MM.1S (cell line): ENCODE results near the gene BICDL2.
"Not testable (repeated sequence)": the region's sequence is repeated elsewhere in the genome, so short reads cannot be mapped to it uniquely, and the experiment has no call there.

Source experiments
- DNase-seq: peaks from one replicate; pipeline ENCODE4 v3.0.0-alpha.2; 2015
- H2AFZ ChIP-seq: fragments of 300-600 bp; sonication (generic); 2 replicates; pipeline ENCODE4 v1.6.0; 2016; ENCODE audit warnings: antibody characterized with exemption, low read length
- H3F3A ChIP-seq: fragments of 300-600 bp; sonication (generic); 2 replicates; pipeline ENCODE4 v1.6.1; 2016; ENCODE audit warnings: mild to moderate bottlenecking, antibody characterized with exemption, low read length, moderate library complexity, mixed read lengths; ENCODE audit not compliant: insufficient read depth
- H3K27ac ChIP-seq: fragments of 300-600 bp; sonication (generic); 2 replicates; pipeline ENCODE4 v1.5.1; 2016; ENCODE audit warnings: mild to moderate bottlenecking, low read length
- H3K27me3 ChIP-seq: fragments of 300-600 bp; sonication (generic); replicated peaks from 2 replicates; pipeline ENCODE4 v1.6.0; 2016; ENCODE audit warnings: low read length; ENCODE audit not compliant: insufficient read depth
- H3K36me3 ChIP-seq: fragments of 300-600 bp; sonication (generic); replicated peaks from 2 replicates; pipeline ENCODE4 v1.6.1; 2016; ENCODE audit warnings: mild to moderate bottlenecking, low read length, mixed read lengths; ENCODE audit not compliant: insufficient read depth
- H3K4me1 ChIP-seq: fragments of 300-600 bp; sonication (generic); 2 replicates; pipeline ENCODE4 v1.6.1; 2016; ENCODE audit warnings: low read length, mixed read lengths
- H3K4me2 ChIP-seq: fragments of 300-600 bp; sonication (generic); 2 replicates; pipeline ENCODE4 v1.6.0; 2016; ENCODE audit warnings: low read depth, low read length
- H3K4me3 ChIP-seq: fragments of 300-600 bp; sonication (generic); 2 replicates; pipeline ENCODE4 v1.5.1; 2016; ENCODE audit warnings: low read length, mixed read lengths
- H3K79me2 ChIP-seq: fragments of 300-600 bp; sonication (generic); 2 replicates; pipeline ENCODE4 v1.6.1; 2016; ENCODE audit warnings: mixed run types, low read length, mixed read lengths
- H3K9ac ChIP-seq: fragments of 300-600 bp; sonication (generic); 2 replicates; pipeline ENCODE4 v1.6.1; 2016; ENCODE audit warnings: low read length, mixed read lengths
- H3K9me2 ChIP-seq: fragments of 300-600 bp; sonication (generic); replicated peaks from 2 replicates; pipeline ENCODE4 v1.6.1; 2016; ENCODE audit warnings: mild to moderate bottlenecking, low read length, mixed read lengths; ENCODE audit not compliant: insufficient read depth
- H3K9me3 ChIP-seq: fragments of 300-600 bp; sonication (generic); replicated peaks from 2 replicates; pipeline ENCODE4 v1.6.1; 2016; ENCODE audit warnings: mild to moderate bottlenecking, low read length, mixed read lengths; ENCODE audit not compliant: insufficient read depth
- H4K20me1 ChIP-seq: fragments of 300-600 bp; sonication (generic); 2 replicates; pipeline ENCODE4 v1.6.1; 2016; ENCODE audit warnings: mild to moderate bottlenecking, low read length, moderate library complexity, mixed read lengths; ENCODE audit not compliant: insufficient read depth
- EZH2 ChIP-seq: fragments of 300-600 bp; sonication (generic); optimal IDR thresholded peaks from 2 replicates; pipeline ENCODE3; 2017; ENCODE audit warnings: low read depth, mild to moderate bottlenecking, antibody characterized with exemption, low read length, mixed read lengths
- EZH2phosphoT487 ChIP-seq: fragments of 300-600 bp; sonication (generic); IDR thresholded peaks from 2 replicates; pipeline ENCODE4 v1.6.1; 2018; ENCODE audit warnings: antibody characterized with exemption, low read length
- TF ChIP-seq, protein P1 (sequence below): fragments of 300-600 bp; sonication (generic); IDR thresholded peaks from 2 replicates; pipeline ENCODE4 v1.5.1; 2016; ENCODE audit warnings: antibody characterized with exemption, low read length, mixed read lengths

Gene BICDL2

DNA sequence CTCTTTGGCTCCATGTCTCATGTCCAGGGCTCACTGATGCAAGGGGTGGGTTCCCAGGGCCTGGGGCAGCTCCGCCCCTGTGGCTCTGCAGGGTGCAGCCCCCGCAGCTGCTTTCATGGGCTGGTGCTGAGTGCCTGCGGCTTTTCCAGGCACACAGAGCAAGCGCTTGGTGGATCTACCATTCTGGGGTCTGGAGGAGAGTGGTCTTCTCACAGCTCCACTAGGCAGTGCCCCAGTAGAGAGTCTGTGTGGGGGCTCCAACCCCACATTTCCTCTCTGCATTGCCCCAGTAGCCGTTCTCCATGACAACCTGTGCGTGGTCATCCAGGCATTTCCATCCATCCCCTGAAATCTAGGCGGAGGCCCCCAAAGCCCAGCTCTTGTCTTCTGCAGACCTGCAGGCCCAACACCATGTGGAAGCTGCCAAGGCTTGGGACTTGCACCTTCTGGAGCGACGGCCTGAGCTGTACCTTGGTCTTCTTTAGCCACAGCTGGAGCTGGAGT, 33.9 kb upstream of the BICDL2 start:
- no peaks in the 10 kb centered on the region for H3F3A ChIP-seq
- H3K9me3 ChIP-seq = no peaks in the 10 kb centered on the region
- no peaks in the 10 kb centered on the region for H3K36me3 ChIP-seq
- no peaks in the 10 kb centered on the region for H3K79me2 ChIP-seq
- H2AFZ ChIP-seq = no peak overlapping the region
- no peaks in the 10 kb centered on the region for H4K20me1 ChIP-seq
- peaks cover 11% of the 10 kb centered on the region for H3K27me3 ChIP-seq
- no peak for TF ChIP-seq EZH2phosphoT487
- no peak for TF ChIP-seq EZH2
- TF ChIP-seq, protein P1, sequence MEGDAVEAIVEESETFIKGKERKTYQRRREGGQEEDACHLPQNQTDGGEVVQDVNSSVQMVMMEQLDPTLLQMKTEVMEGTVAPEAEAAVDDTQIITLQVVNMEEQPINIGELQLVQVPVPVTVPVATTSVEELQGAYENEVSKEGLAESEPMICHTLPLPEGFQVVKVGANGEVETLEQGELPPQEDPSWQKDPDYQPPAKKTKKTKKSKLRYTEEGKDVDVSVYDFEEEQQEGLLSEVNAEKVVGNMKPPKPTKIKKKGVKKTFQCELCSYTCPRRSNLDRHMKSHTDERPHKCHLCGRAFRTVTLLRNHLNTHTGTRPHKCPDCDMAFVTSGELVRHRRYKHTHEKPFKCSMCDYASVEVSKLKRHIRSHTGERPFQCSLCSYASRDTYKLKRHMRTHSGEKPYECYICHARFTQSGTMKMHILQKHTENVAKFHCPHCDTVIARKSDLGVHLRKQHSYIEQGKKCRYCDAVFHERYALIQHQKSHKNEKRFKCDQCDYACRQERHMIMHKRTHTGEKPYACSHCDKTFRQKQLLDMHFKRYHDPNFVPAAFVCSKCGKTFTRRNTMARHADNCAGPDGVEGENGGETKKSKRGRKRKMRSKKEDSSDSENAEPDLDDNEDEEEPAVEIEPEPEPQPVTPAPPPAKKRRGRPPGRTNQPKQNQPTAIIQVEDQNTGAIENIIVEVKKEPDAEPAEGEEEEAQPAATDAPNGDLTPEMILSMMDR = no peak
- H3K27ac ChIP-seq = no peak overlapping the region
- no peak overlapping the region for H3K4me3 ChIP-seq
- no peaks in the 10 kb centered on the region for H3K9me2 ChIP-seq
- no peak overlapping the region for H3K4me2 ChIP-seq
- no peak overlapping the region for H3K9ac ChIP-seq
- DNase-seq = no peak
- peaks cover 10% of the 10 kb centered on the region for H3K4me1 ChIP-seq

DNA sequence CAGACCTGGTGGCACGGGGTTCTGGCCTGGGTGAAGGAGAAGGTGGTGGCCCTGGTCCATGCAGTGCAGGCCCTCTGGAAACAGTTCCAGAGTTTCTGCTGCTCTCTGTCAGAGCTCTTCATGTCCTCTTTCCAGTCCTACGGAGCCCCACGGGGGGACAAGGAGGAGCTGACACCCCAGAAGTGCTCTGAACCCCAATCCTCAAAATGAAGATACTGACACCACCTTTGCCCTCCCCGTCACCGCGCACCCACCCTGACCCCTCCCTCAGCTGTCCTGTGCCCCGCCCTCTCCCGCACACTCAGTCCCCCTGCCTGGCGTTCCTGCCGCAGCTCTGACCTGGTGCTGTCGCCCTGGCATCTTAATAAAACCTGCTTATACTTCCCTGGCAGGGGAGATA, 32.4 kb upstream of the BICDL2 start:
- H3K27me3 ChIP-seq = peaks cover 25% of the 10 kb centered on the region
- H3F3A ChIP-seq, H4K20me1 ChIP-seq, H2AFZ ChIP-seq, H3K4me1 ChIP-seq, H3K36me3 ChIP-seq, H3K79me2 ChIP-seq, H3K27ac ChIP-seq, DNase-seq, H3K9me3 ChIP-seq, H3K4me3 ChIP-seq, H3K9me2 ChIP-seq, H3K9ac ChIP-seq, H3K4me2 ChIP-seq: not testable (repeated sequence)

DNA sequence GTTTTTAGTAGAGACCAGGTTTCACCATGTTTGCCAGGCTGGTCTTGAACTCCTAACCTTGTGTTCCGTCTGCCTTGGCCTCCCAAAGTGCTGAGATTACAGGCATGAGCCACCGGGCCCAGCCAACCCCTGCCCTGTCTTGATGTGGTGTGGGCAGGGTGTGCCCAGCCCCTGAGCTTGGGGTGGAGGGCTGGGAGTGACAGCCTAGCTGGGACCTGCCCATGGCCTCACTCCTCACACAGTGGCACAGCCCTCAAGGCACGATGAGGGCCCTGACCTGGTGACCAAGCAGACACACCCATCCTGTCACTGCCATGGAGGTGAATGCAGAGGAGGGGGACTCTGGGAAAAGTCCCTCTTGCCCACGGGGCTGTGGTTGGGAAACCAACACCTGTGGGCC, 31.7 kb upstream of the BICDL2 start:
- no peak for DNase-seq
- Histone ChIP-seq H3F3A (no peaks in the 10 kb centered on the region), H3K36me3 (no peaks in the 10 kb centered on the region), H3K4me1 (peaks cover 9% of the 10 kb centered on the region; the same call in 1 of the 2 replicates), H3K79me2 (no peaks in the 10 kb centered on the region), H3K27me3 (peaks cover 31% of the 10 kb centered on the region), H3K9me2 (no peaks in the 10 kb centered on the region), H2AFZ (no peak overlapping the region), H3K9ac (no peak overlapping the region), H3K4me3 (no peak overlapping the region), H3K27ac (no peak overlapping the region), H3K9me3 (no peaks in the 10 kb centered on the region), H3K4me2 (no peak overlapping the region), H4K20me1 (no peaks in the 10 kb centered on the region)
- TF ChIP-seq, protein P1 = no peak
- TF ChIP-seq EZH2 (no peak), EZH2phosphoT487 (no peak)

DNA sequence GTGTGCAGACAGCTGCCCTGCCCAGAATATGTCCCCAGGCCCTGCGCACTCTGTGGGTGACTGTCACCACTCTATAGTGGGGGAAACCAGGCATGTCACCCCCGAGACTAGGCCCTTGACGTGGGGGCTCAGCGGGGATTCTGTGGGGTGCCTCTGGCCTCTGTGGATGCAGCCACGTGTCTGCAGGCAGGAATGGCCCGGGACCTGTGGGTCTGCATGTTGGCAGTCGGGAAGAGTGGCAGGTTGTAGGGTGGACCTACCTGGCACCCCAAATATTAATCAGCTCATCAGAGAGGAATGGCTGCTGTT, 29.6 kb upstream of the BICDL2 start:
- Histone ChIP-seq H3K36me3 (no peaks in the 10 kb centered on the region), H3K79me2 (no peaks in the 10 kb centered on the region), H4K20me1 (no peaks in the 10 kb centered on the region), H3K9ac (no peak overlapping the region), H3K4me1 (peaks cover 9% of the 10 kb centered on the region; the same call in 1 of the 2 replicates), H3K9me3 (no peaks in the 10 kb centered on the region), H2AFZ (no peak overlapping the region), H3F3A (no peaks in the 10 kb centered on the region), H3K9me2 (no peaks in the 10 kb centered on the region), H3K4me2 (no peak overlapping the region), H3K4me3 (no peak overlapping the region), H3K27ac (no peak overlapping the region), H3K27me3 (peaks cover 52% of the 10 kb centered on the region)
- TF ChIP-seq, protein P1 = no peak
- TF ChIP-seq EZH2phosphoT487 (no peak), EZH2 (no peak)
- DNase-seq = no peak
